ENCODE results near the gene HIVEP3.

Gene HIVEP3

GRCh38 chr1:41539418-41539805 lies 379.3 kb downstream of the HIVEP3 start:
- DNase-seq: no peak

- DNase-seq: no peak
These were observed 379.8 kb downstream of the HIVEP3 start for GRCh38 chr1:41538741-41539417.

GRCh38 chr1:41537788-41538351 lies 380.9 kb downstream of the HIVEP3 start:
- DNase-seq: no peak

- DNase-seq: no peak
These were observed 381.5 kb downstream of the HIVEP3 start for GRCh38 chr1:41537251-41537650.

GRCh38 chr1:41536361-41536802 lies 382.3 kb downstream of the HIVEP3 start:
- no peak for DNase-seq

GRCh38 chr1:41535716-41536115 lies 383.0 kb downstream of the HIVEP3 start:
- DNase-seq: no peak

- DNase-seq: no peak
These were observed 383.4 kb downstream of the HIVEP3 start for GRCh38 chr1:41535276-41535675.

GRCh38 chr1:41534181-41535076 lies 384.3 kb downstream of the HIVEP3 start:
- no peak for DNase-seq

GRCh38 chr1:41533731-41534080 lies 385.0 kb downstream of the HIVEP3 start:
- no peak for DNase-seq

GRCh38 chr1:41533016-41533730 lies 385.5 kb downstream of the HIVEP3 start:
- DNase-seq: no peak

- no peak for DNase-seq
These were observed 386.3 kb downstream of the HIVEP3 start for GRCh38 chr1:41532206-41532975.

GRCh38 chr1:41530411-41530810 lies 388.3 kb downstream of the HIVEP3 start:
- no peak for DNase-seq

- DNase-seq: no peak
These were observed 388.9 kb downstream of the HIVEP3 start for GRCh38 chr1:41529621-41530395.

GRCh38 chr1:41528726-41529605 lies 389.8 kb downstream of the HIVEP3 start:
- no peak for DNase-seq

GRCh38 chr1:41528106-41528505 lies 390.6 kb downstream of the HIVEP3 start:
- DNase-seq: no peak

GRCh38 chr1:41526956-41527561 lies 391.7 kb downstream of the HIVEP3 start:
- DNase-seq: no peak

- no peak for DNase-seq
These were observed 392.7 kb downstream of the HIVEP3 start for GRCh38 chr1:41525891-41526587.

GRCh38 chr1:41524676-41525675 lies 393.7 kb downstream of the HIVEP3 start:
- no peak for DNase-seq

All from activated T-cell treated with anti-CD3 and anti-CD28 coated beads for 4 hours (primary cell).